OCI-M2 (cell line): ENCODE data around the gene LOXHD1.

Experiments used
- DNase-seq: peaks from one replicate; lab custom pipeline; 2025; ENCODE audit not compliant: unreplicated experiment; lab: John Stamatoyannopoulos, UW

Gene LOXHD1, protein sequence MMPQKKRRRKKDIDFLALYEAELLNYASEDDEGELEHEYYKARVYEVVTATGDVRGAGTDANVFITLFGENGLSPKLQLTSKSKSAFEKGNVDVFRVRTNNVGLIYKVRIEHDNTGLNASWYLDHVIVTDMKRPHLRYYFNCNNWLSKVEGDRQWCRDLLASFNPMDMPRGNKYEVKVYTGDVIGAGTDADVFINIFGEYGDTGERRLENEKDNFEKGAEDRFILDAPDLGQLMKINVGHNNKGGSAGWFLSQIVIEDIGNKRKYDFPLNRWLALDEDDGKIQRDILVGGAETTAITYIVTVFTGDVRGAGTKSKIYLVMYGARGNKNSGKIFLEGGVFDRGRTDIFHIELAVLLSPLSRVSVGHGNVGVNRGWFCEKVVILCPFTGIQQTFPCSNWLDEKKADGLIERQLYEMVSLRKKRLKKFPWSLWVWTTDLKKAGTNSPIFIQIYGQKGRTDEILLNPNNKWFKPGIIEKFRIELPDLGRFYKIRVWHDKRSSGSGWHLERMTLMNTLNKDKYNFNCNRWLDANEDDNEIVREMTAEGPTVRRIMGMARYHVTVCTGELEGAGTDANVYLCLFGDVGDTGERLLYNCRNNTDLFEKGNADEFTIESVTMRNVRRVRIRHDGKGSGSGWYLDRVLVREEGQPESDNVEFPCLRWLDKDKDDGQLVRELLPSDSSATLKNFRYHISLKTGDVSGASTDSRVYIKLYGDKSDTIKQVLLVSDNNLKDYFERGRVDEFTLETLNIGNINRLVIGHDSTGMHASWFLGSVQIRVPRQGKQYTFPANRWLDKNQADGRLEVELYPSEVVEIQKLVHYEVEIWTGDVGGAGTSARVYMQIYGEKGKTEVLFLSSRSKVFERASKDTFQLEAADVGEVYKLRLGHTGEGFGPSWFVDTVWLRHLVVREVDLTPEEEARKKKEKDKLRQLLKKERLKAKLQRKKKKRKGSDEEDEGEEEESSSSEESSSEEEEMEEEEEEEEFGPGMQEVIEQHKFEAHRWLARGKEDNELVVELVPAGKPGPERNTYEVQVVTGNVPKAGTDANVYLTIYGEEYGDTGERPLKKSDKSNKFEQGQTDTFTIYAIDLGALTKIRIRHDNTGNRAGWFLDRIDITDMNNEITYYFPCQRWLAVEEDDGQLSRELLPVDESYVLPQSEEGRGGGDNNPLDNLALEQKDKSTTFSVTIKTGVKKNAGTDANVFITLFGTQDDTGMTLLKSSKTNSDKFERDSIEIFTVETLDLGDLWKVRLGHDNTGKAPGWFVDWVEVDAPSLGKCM (N-terminal part only)

GRCh38 chr18:46657115-46657955 is at the start of gene LOXHD1:
Gene LOXHD1, minus strand, starts transcription at chr18:46657220. Its CDS starts 187 bp downstream, at chr18:46657033.
- DNase-seq: no peak

GRCh38 chr18:46705521-46705920 is 48.5 kb upstream of the LOXHD1 start:
- no peak for DNase-seq

DNA sequence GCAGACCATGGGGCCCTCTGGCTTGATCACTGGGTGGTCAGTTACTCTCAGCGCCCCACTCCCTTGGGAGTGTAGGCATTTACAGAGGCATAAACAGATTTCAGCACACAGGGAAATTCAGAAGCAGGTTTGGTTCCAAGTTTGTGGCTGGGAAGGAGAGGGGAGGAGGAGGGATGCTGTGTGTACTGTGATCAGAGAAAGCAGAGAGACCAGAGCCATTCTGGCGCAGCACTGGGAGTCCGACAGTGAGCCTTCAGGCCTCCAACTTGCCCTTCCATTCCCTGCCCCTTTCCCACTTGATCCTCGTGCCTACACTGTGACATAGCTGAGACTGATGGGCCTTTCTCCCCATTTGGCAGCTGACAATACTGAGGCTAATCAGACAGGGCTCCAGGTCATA is 47.8 kb upstream of the LOXHD1 start:
- no peak for DNase-seq

DNA sequence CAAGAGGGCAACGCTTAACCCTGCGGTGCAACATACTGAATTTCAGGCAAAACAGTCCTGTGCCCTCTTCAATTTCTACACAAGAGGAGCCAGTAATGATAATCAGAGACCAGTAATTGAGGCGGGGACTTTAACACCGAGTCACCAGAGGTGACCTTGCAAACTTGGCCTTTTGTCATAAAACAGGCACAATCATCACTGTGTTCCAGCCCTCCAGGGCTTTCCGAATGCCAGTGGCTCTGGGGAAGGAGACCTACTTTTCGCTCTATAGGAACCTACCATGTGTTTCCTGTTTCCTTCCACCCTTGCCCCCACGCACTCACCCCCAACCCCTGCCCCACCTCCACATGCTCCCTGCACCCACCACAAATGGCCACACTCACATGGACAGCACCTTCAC is 47.2 kb upstream of the LOXHD1 start:
- DNase-seq: no peak

DNA sequence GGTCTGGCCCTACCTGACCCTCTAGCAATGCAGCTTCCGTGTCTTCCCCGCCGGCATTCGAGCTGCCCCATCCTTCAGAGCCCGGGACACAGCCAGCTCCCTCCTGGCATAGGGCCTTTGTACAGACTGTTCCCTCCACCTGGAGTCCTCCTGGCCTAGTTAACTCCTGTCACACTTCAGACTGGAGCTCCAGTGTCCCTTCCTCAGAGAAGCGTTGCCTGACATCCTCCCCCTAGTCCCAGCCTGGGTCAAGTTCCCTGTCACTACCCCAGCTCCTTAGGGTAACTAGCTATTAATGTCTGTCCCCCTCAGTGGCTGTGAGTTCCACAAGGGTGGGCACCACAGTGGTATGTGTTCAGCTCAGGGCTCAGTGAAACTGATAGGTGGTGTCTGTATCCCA is 45.5 kb upstream of the LOXHD1 start:
- no peak for DNase-seq

- DNase-seq: no peak
Measured at GRCh38 chr18:46700066-46700824, 43.2 kb upstream of the LOXHD1 start.

DNA sequence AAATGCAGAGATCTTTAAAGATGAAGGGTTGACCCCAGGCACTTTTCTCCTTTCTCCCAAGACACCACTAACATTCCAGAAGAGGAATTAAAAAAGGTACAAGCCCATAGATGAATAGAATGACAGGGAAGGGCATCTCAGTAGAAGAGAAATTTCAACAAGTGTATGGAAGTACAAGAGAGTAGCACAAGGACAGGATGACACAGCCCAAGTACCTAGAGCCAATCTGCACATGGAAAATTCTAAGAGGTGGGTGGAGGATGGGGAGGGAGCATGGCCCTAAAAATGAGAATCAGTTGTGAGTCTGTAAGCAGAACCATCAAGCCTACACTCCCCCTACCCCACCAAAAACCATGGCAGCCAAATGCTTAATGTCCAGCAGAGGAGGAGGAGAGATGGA is 39.7 kb upstream of the LOXHD1 start:
- no peak for DNase-seq

- DNase-seq: no peak
Measured at GRCh38 chr18:46696268-46696667, 39.2 kb upstream of the LOXHD1 start.

DNA sequence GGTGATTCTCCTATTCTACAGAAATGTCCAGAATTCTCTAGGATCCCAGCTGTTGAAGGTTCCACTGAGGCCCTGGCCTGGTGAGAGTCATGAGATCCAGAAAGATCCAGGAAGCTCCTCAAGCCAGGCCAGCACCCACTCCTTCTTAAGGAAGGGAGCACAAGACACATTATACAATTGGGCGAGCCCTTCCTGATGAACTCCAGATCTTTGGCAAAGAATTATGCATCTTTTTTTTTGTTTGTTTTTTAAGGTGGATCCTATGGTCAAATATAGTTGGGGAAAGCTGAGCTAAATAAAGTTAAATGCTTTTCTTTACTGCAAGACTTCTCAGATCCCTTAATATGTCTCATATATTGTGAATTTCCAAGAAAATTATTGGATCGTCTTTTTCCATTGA is 37.0 kb upstream of the LOXHD1 start:
- no peak for DNase-seq

- no peak for DNase-seq
Measured at GRCh38 chr18:46688853-46689525, 32.0 kb upstream of the LOXHD1 start.

GRCh38 chr18:46686186-46686585 is 29.2 kb upstream of the LOXHD1 start:
- DNase-seq: no peak

DNA sequence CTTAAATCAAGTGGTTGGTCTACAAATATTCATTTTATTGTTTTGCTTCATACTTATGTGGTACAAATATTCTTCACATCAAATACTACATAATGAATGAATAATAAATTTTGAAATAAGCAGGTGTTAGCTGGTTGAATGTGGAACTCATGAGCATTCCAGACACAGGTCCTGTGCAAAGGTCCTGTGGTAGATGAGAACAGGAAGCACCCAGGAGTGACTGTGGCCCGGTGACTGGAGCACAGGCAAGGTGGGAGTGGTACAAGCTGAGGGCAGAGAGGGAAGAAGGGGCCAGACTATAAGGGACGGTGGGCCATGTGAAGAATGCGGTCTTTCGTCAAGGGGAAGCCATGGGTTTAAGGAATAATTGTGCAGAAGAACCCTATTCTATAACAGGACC is 26.2 kb upstream of the LOXHD1 start:
- DNase-seq: no peak

DNA sequence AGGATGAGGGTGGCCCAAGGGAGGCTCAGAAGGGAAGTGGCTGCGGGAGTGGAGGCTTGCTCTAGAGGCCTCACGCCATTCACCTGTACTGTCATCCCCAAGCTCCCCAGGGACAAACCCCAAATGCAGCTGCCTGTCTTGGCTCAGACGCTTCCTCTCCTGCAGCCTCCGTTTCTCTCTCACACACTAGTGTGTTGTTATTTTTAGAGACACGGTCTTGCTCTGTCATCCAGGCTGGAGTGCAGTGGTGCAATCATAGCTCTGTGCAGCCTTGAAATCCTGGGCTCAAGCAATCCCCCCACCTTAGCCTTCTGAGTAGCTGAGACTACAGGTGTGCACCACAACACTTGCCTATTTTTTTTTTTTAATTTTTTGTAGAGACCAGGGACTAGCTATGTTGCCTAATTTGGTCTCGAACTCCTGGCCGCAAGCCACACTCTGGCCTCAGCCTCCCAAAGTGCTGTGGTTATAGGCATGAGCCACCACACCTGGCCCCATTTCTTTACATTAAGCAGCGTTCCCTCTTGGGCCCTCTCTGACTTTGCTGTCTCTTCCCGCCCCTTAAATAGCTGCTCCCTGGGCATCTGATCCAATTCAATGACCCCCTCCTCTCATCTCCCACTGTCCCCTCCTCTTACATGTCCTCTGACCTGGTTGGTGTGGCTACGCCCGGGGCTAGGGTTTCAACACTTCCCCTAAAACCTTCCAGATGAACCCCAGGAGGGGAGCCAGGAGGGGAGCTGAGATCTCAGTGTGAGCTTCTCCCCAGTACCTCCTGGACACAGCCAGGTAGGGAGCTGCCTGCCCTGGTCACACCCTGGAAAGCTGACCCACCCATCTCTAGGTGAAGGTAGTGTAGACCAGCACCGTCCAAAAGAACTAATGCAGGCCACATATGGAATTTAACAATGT is 24.0 kb upstream of the LOXHD1 start:
- DNase-seq: no peak

DNA sequence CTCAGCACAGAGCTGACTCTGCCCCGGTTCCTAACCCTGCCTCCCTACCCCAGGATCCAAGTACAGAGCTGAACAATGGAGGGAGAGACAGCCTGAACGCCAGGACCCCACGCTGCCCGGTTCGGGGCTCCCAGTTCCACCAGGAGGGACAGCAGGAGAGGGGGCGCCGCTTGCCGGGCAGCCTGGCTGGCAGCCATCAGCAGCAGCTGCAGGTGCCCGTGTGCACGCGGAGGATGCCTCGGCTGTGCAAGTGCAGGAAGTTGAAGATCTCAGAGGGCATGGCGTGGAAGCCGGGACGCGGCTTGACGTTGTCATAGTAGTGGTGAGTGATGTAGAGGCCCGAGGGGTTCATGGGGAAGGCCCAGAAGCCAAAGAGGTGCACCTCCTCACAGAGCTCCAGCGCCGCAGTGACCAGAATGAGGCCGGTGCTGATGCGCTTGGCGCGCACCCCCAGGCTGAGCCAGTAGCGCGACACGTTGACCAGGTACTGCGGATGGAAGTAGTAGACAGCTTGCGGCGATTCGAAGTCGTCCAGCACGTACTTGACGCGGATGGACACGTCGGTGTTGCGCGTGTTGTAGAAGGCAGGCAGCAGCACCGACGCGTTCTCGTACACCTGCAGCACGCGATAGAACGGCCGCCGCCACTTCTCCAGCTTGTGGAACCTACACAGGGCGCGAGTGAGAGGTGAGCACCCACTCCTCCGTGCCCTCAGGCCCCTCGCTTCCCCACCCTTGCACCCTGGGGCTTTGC is 23.0 kb upstream of the LOXHD1 start:
- DNase-seq: no peak

- DNase-seq: no peak
Measured at GRCh38 chr18:46678785-46679399, 21.9 kb upstream of the LOXHD1 start.

DNA sequence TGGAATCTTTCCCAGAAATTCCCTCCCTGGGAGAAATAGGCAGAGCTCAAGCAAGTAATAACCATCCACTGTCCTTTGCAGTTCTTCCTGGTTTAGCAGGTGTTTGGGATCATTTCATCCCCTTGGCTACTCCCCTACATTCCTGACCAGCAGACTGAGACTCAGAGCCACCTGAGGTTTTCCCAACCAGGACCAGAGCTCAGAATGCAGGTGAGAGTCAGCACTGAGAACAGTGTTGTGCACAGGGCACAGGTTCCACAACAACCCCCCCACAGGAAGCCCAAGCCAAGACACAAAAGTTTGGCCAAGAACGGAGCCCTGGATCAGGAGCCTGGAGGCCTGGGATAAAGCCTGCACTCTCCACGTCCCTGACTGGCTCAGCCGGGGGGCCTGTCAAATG is 21.0 kb upstream of the LOXHD1 start:
- DNase-seq: no peak

GRCh38 chr18:46677611-46678010 is 20.6 kb upstream of the LOXHD1 start:
- DNase-seq: no peak
